K562 (cell line): ENCODE data around the gene SLC10A3. TPM values are rescaled to one million over a fixed set of nuclear protein-coding genes. Genes with fewer than 3 reads are reported as not detected.

Experiments
- CEBPB ChIP-seq: fragments of 450-650 bp; IDR thresholded peaks from 2 replicates; pipeline ENCODE4 v1.6.1; 2016; ENCODE audit warnings: missing genetic modification characterization, missing compliant biosample characterization
- ETS2 ChIP-seq: IDR thresholded peaks from 2 replicates; pipeline ENCODE4 v1.6.1; 2016; ENCODE audit warnings: borderline replicate concordance, missing genetic modification characterization, mild to moderate bottlenecking, moderate library complexity, missing compliant biosample characterization; ENCODE audit not compliant: poor library complexity, severe bottlenecking
- GATAD2B ChIP-seq: fragments of 450-650 bp; IDR thresholded peaks from 2 replicates; pipeline ENCODE4 v1.6.1; 2017; ENCODE audit warnings: mild to moderate bottlenecking, borderline replicate concordance
- HDAC2 ChIP-seq: fragments of 450-650 bp; IDR thresholded peaks from 2 replicates; pipeline ENCODE4 v1.6.1; 2016; ENCODE audit warnings: mild to moderate bottlenecking
- KDM5B ChIP-seq: fragments of 200-600 bp; sonication (generic); IDR thresholded peaks from 2 replicates; pipeline ENCODE4 v1.6.1; 2012; ENCODE audit warnings: low read depth, mild to moderate bottlenecking, moderate library complexity, low read length, control low read depth, inconsistent platforms; ENCODE audit not compliant: insufficient replicate concordance
- MED1 ChIP-seq: sonication (generic); formaldehyde crosslinking; IDR thresholded peaks from 2 replicates; pipeline ENCODE4 v1.8.1; 2023; ENCODE audit warnings: missing genetic modification reagents, borderline replicate concordance
- NCOA4 ChIP-seq: fragments of 450-650 bp; IDR thresholded peaks from 2 replicates; pipeline ENCODE4 v1.6.1; 2018; ENCODE audit warnings: mild to moderate bottlenecking; ENCODE audit not compliant: partially characterized antibody
- PHF8 ChIP-seq: fragments of 200-600 bp; sonication (generic); IDR thresholded peaks from 2 replicates; pipeline ENCODE4 v1.6.1; 2012; ENCODE audit warnings: mixed run types, mild to moderate bottlenecking, inconsistent platforms, low read length, moderate library complexity, borderline replicate concordance
- PRDM10 ChIP-seq: fragments of 450-650 bp; IDR thresholded peaks from 2 replicates; pipeline ENCODE4 v1.6.1; 2018; ENCODE audit not compliant: partially characterized antibody
- ZFP30 ChIP-seq: fragments of 250-450 bp; sonication (Bioruptor Pico); IDR thresholded peaks from 2 replicates; pipeline ENCODE4 v1.8.0; 2022; ENCODE audit warnings: moderate library complexity, mild to moderate bottlenecking, inconsistent platforms, borderline replicate concordance
- ZNF146 ChIP-seq: IDR thresholded peaks from one replicate; pipeline ENCODE4 v1.6.1; 2018; ENCODE audit warnings: missing compliant biosample characterization; ENCODE audit not compliant: unreplicated experiment
- ZNF239 ChIP-seq: fragments of 250-450 bp; sonication (Bioruptor Pico); IDR thresholded peaks from 2 replicates; pipeline ENCODE4 v1.4.0; 2020; ENCODE audit warnings: mild to moderate bottlenecking
- ZNF561 ChIP-seq: fragments of 450-650 bp; formaldehyde crosslinking; conservative IDR thresholded peaks from 2 replicates; pipeline ENCODE4 v1.4.0; 2020; ENCODE audit warnings: mild to moderate bottlenecking, moderate library complexity
- ZNF589 ChIP-seq: fragments of 200-800 bp; sonication (Bioruptor generic); IDR thresholded peaks from 2 replicates; pipeline ENCODE4 v1.6.1; 2016; ENCODE audit warnings: low read depth, missing genetic modification characterization, missing compliant biosample characterization
- polyA plus RNA-seq, 8 experiments: library from polyadenylated mRNA; depleted of rRNA in 4 of 8; stranded (reverse) in 5 of 8; unstranded in 3 of 8; fragments of >200 nt; fragmentation: Nextera tagmentation in 2 of 8; fragmentation: Illumina TruSeq in 1 of 8; extraction: Ambion mirVana in 2 of 8; extraction: Trizol in 1 of 8; gene quantifications; 2 replicates each; pipeline versions ENCODE4 v1.2.1 to v1.2.3, GENCODE V29; 2011 to 2014; ENCODE audit warnings: inconsistent platforms in 1 of 8, missing spikeins in 1 of 8
- total RNA-seq, 7 experiments: library from RNA; depleted of rRNA in 6 of 7; stranded (reverse); fragments of >200 nt in 6 of 7; fragmentation: Illumina TruSeq in 2 of 7; extraction: Trizol in 2 of 7; gene quantifications; 2 replicates each; pipeline versions ENCODE4 v1.2.1 to v1.2.3, GENCODE V29; 2011 to 2021; ENCODE audit warnings: low replicate concordance in 1 of 7
- TF ChIP-seq, protein P1 (sequence below): fragments of 450-650 bp; IDR thresholded peaks from 2 replicates; pipeline ENCODE4 v1.7.0; 2016; ENCODE audit warnings: borderline replicate concordance
- TF ChIP-seq, protein P2 (sequence below): sonication (generic); formaldehyde crosslinking; IDR thresholded peaks from 2 replicates; pipeline ENCODE4 v1.8.0; 2022; ENCODE audit warnings: mild to moderate bottlenecking, missing genetic modification reagents
- TF ChIP-seq, protein P3 (sequence below): conservative IDR thresholded peaks from 2 replicates; pipeline ENCODE4 v1.6.1; 2011; ENCODE audit warnings: low read depth, mild to moderate bottlenecking, low read length; ENCODE audit not compliant: control insufficient read depth

The SLC10A3 gene
- total and polyA plus RNA-seq, 9 of the 15 experiments (the other 6 are each of a cell fraction or from before 2014, with no cell fraction given), result 5.2 to 30.6 (median 16.7) TPM

DNA sequence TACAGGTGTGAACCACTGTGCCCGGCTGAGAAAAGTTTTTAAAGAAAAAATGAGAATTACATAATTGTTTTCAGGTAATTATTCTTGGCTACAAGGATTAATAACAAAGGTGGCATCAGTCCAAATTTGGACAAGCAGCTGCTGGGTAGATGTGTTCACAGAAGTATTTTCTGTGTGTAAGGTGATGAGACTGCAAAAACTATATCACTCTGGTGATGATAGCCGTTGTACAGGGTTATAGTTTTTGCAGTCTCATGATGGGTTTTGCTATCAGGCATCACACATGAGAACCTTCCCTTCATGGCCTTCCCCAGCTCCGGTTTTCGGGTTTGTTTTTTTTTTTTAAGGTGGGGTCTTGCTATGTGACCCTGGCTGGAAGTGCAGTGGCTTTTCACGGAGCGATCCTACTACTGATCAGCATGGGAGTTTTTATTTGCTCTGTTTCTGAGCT is 5.1 kb upstream of the SLC10A3 start (continued):
- TF ChIP-seq, protein P1, sequence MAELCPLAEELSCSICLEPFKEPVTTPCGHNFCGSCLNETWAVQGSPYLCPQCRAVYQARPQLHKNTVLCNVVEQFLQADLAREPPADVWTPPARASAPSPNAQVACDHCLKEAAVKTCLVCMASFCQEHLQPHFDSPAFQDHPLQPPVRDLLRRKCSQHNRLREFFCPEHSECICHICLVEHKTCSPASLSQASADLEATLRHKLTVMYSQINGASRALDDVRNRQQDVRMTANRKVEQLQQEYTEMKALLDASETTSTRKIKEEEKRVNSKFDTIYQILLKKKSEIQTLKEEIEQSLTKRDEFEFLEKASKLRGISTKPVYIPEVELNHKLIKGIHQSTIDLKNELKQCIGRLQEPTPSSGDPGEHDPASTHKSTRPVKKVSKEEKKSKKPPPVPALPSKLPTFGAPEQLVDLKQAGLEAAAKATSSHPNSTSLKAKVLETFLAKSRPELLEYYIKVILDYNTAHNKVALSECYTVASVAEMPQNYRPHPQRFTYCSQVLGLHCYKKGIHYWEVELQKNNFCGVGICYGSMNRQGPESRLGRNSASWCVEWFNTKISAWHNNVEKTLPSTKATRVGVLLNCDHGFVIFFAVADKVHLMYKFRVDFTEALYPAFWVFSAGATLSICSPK, result no peak
- TF ChIP-seq, protein P2, sequence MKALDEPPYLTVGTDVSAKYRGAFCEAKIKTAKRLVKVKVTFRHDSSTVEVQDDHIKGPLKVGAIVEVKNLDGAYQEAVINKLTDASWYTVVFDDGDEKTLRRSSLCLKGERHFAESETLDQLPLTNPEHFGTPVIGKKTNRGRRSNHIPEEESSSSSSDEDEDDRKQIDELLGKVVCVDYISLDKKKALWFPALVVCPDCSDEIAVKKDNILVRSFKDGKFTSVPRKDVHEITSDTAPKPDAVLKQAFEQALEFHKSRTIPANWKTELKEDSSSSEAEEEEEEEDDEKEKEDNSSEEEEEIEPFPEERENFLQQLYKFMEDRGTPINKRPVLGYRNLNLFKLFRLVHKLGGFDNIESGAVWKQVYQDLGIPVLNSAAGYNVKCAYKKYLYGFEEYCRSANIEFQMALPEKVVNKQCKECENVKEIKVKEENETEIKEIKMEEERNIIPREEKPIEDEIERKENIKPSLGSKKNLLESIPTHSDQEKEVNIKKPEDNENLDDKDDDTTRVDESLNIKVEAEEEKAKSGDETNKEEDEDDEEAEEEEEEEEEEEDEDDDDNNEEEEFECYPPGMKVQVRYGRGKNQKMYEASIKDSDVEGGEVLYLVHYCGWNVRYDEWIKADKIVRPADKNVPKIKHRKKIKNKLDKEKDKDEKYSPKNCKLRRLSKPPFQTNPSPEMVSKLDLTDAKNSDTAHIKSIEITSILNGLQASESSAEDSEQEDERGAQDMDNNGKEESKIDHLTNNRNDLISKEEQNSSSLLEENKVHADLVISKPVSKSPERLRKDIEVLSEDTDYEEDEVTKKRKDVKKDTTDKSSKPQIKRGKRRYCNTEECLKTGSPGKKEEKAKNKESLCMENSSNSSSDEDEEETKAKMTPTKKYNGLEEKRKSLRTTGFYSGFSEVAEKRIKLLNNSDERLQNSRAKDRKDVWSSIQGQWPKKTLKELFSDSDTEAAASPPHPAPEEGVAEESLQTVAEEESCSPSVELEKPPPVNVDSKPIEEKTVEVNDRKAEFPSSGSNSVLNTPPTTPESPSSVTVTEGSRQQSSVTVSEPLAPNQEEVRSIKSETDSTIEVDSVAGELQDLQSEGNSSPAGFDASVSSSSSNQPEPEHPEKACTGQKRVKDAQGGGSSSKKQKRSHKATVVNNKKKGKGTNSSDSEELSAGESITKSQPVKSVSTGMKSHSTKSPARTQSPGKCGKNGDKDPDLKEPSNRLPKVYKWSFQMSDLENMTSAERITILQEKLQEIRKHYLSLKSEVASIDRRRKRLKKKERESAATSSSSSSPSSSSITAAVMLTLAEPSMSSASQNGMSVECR (CRISPR knock-in tag), result no peak
- no peak for TF ChIP-seq ZFP30
- no peak for TF ChIP-seq ZNF589
- TF ChIP-seq KDM5B, result no peak
- TF ChIP-seq PHF8, result no peak
- peak; percentile 22 for TF ChIP-seq PRDM10
- TF ChIP-seq ZNF146 (CRISPR knock-in tag), result no peak
- TF ChIP-seq GATAD2B, result no peak
- TF ChIP-seq NCOA4, result no peak
- TF ChIP-seq, protein P3, sequence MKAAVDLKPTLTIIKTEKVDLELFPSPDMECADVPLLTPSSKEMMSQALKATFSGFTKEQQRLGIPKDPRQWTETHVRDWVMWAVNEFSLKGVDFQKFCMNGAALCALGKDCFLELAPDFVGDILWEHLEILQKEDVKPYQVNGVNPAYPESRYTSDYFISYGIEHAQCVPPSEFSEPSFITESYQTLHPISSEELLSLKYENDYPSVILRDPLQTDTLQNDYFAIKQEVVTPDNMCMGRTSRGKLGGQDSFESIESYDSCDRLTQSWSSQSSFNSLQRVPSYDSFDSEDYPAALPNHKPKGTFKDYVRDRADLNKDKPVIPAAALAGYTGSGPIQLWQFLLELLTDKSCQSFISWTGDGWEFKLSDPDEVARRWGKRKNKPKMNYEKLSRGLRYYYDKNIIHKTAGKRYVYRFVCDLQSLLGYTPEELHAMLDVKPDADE, result no peak
- no peak for TF ChIP-seq ZNF561 (CRISPR knock-in tag)
- no peak for TF ChIP-seq CEBPB (tag)
- peak; percentile 86 for TF ChIP-seq HDAC2
- no peak for TF ChIP-seq ETS2
- TF ChIP-seq ZNF239 (CRISPR knock-in tag), result no peak
- no peak for TF ChIP-seq MED1 (CRISPR knock-in tag)
